CD4-positive, alpha-beta T cell treated with Interferon alpha-2 for 1 hour (primary cell): ENCODE data around the gene EIF4G2.
"Not testable (repeated sequence)": the region's sequence is repeated elsewhere in the genome, so short reads cannot be mapped to it uniquely, and the experiment has no call there.

Experiments used
- DNase-seq, 2 donors: peaks; one replicate each; pipeline ENCODE4 v3.0.0-alpha.2; 2020 to 2022

The EIF4G2 gene

DNA sequence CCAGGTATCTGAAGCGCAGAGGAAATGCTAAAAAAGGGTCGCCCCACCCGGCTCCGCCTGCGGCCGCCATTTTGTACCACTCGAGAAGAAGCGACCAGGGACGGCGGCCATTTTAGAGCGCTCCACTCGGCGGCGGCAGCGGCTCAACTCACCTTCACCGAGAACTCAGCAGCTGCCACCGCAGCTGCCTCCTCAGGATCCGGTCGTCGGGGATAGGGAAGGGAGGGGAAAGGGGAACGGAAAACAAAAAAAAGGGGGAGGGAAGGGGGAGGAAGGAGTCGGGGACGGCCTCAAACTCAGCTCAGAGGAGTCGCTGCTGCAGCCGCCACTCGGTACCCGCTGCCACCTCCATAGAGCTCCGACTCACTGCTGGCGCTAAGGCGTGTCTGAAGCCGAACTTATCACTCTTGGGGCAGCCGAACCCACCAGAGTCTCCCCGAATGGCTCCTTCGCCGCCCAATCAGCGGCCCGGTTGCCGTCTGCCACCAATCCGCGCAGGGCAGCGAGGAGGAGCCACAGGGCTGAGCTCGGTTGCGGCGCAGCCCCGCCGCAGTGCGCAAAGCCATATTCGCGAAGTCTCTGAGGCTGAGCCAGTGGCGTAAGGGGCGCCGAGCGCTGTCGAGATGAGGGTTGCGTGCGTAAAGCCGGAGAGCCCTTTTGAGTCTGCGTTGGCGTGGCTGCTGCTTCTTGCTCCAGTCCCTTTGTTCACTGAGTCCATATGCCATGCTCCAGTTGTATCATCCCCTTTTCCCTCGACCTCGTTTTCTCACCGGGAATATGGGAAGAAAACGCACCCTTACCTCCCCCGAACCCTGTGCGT, at the start of gene EIF4G2:
Gene EIF4G2, minus strand, starts transcription at position 374 of the 820 bp plus-strand sequence.
- DNase-seq = peak; percentile 98 to 99

GRCh38 chr11:10857709-10858438, 49.1 kb upstream of the EIF4G2 start, which contains the start of gene ZBED5:
TSS of gene ZBED5 (minus strand) at chr11:10858053. CDS start at chr11:10854945, 3,108 bp downstream.
- DNase-seq = peak; percentile 96 to 97

DNA sequence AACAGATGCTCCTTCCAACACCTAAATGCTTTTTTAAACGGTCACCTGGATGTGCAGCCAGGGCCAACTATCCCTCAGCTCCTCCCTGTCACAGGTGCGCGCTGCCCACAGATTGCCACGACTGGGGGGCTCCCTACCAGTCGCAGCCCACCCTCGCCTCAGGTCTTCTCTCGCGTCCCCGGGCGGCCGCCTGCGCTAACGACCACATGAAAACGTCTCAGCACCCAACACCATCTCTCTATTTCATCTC, 48.7 kb upstream of the EIF4G2 start:
- no peak for DNase-seq

- DNase-seq = peak; percentile 1 to 52
Measured at GRCh38 chr11:10856689-10857458, 48.1 kb upstream of the EIF4G2 start.

GRCh38 chr11:10855295-10855694, 46.6 kb upstream of the EIF4G2 start:
- no peak for DNase-seq

- DNase-seq = no peak
Measured at GRCh38 chr11:10847960-10848860, 39.5 kb upstream of the EIF4G2 start.

DNA sequence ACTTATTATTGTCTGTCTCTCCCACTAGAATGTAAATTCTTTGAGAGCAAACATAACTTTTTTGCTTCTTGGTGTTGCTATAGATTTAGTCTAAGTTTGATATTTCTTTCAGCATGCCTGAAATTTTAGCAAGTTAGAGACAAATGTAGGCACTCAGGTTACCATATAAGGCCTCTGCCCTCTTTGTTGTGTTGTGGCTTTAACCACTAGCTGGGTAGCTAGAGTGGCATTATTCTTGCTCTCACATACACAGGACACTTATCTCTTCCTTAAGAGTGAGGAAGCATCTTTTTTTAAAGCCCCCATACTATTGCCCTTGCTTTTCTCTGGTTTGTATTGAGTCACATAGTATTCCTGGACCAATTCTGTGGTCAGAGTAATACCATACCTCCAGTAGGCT, 37.9 kb upstream of the EIF4G2 start:
- DNase-seq = no peak

GRCh38 chr11:10845589-10845988, 36.9 kb upstream of the EIF4G2 start:
- DNase-seq = no peak

DNA sequence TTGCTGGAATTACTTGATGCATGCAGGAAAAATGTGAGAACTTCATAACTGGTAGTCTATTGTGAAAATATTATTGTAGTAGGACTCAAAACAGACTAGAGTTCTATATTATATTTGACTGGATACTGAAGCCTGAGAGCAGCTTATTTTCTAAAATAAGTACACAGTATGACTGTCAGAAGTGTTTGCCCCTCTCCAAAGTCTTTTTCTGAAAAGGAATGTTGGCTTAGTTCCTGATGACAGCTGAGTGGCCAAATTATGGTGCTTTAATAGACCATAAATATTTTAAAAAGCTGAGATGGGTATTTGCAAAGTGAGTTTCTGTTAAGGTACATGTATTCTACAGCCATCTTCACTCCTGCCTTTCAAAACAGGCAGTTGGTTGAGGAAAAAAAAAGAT, 36.1 kb upstream of the EIF4G2 start:
- DNase-seq = no peak

DNA sequence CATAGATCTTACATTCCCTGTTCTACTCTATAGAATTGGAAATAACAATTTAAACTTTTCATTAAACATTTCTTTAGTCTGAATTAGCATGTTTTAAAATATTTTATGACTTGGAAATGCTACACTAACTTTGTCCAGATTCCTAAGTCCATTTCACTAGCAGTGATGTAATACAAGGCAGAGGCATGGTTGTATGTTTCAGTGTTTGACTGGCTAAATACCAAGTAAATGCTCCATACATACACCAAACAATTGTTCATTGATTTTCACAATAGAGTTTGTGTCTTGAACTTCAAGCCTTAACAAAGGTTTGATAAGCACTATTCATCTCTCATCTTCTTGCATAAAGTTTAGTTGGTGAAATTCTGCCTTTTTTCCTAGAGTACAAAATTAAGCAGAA, 35.6 kb upstream of the EIF4G2 start:
- no peak for DNase-seq

- DNase-seq = no peak
Measured at GRCh38 chr11:10838881-10839280, 30.2 kb upstream of the EIF4G2 start.

GRCh38 chr11:10838083-10838482, 29.4 kb upstream of the EIF4G2 start:
- no peak for DNase-seq

- DNase-seq = not testable (repeated sequence)
Measured at GRCh38 chr11:10836884-10837283, 28.2 kb upstream of the EIF4G2 start.

DNA sequence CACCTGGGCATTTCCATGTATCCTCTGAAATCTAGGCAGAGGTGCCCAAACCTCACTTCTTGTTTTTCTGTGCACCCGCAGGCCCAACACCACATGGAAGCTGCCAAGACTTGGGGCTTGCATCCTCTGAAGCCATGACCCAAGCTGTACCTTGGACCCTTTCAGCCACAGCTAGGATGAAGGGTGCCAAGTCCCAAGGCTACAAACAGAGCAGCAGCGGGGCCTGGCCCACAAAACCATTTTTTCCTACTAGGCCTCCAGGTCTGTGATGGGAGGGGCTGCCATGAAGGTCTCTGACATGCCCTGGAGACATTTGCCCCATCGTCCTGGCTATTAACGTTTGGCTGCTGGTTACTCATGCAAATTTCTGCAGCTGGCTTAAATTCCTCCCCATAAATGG, 20.4 kb upstream of the EIF4G2 start:
- no peak for DNase-seq

DNA sequence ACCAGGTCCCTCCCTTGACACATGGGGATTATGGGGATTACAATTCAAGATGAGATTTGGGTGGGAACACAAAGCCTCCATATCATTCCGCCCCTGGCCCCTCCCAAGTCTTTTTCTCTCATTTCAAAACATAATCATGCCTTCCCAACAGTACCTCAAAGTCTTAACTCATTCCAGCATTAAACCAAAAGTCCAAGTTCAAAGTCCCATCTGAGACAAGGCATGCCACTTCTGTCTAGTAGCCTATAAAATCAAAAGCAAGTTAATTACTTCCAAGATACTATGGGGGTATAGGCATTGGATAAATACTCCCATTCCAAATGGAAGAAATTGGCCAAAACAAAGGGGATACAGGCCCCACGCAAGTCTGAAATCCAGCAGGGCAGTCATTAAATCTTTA, 19.7 kb upstream of the EIF4G2 start:
- no peak for DNase-seq

DNA sequence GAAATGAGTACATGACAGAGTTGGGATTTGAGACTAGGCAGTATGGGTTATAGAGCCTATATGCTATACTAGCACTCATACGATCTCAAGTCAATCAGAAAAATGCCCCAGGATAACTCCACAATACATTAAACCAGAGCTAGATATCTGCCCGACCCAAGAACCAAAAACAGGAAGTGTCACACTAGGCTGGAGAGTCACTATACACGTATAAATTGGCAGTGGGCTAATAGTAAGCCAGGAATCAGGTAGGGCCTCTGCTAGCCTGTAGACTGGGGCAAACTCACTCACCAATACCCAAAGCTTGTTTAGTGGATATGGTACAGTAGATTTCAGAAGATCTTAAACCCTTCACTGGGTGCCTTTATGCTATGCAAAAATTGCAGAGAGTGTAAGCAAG, 16.2 kb upstream of the EIF4G2 start:
- DNase-seq = peak in 1 of 2 donors; percentile 4

- DNase-seq = no peak
Measured at GRCh38 chr11:10823152-10823579, 14.4 kb upstream of the EIF4G2 start.

DNA sequence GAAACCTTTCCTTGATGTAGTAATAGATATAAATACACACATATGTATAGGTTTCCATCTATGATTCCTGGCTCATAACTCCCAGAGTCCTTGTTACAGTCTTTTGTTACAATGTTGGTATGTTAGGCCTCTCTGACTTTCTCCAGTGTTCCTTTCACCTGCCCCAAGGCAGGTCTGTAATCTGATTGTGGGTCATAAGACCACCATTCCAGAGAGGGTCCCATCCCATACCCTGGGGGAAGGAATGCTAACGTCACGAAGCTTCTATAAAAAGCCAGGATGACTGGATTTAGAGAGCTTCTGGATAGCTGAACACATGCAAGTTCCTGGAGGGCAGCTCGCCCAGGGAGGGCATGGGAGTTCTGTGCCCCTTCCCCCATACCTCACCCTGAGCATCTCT, 13.8 kb upstream of the EIF4G2 start:
- not testable (repeated sequence) for DNase-seq

DNA sequence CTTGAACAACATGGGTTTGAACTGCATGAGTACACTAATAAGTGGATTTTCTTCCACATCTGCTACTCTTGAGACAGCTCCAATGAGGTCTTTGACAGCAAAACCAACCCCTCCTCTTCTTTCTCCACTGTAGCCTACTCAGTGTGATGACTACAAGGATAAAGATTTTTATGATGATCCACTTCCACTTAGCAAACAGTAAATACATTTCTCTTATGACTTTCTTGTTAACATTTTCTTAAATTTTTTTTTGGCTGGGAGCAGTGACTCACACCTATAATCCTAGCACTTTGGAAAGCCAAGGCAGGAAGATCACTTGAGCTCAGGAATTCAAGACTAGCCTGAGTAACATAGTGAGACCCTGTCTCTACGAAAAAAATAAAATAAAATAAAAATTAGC, 9.9 kb upstream of the EIF4G2 start:
- DNase-seq = no peak

DNA sequence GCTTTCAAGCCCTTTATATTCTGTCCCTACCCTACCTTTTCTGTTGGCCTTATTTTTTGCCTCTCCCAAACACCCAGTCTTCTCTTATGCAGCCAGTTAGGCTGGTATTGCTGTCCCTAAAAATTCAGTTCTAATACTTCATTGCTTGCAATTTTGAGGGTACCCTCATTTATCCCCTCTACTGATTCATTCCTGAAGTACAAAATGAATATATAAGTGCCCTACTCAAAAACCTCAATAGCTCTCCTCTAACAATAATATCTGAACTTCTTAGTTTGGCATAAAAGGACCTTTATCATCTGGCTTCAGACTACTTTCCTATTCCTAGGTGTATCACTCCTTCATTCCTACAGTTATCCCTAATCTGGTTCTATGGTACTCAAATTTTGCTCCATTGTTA, 5.2 kb upstream of the EIF4G2 start:
- no peak for DNase-seq

GRCh38 chr11:10809373-10810160, 841 bp upstream of the EIF4G2 start:
- peak; percentile 17 to 47 for DNase-seq

GRCh38 chr11:10808235-10808552, 532 bp downstream of the EIF4G2 start:
- DNase-seq = no peak
